ENCODE measurements around the gene ACOT8.

The ACOT8 gene

DNA sequence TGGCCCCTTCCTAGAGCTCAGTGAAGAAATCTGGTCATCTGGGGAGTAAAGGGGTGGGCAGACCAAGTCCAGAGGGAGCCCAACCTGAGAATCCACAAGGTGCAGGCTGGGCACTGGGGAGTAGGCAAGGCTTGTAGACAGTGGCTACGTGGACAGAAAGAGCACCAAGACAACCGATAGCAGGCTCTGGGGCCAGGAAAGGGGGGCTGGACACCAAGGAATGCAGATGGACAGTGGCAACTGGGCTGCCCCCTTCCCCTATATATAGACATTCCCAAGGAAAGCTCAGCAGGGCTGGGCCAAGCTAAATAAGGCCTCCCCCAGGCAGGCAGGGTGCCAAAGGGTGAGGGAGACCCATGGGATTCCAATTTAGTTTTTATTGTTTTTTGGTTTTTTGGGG lies 28.6 kb downstream of the ACOT8 start:
- in situ Hi-C loops (cut with MboI; ENCODE audit: low pct_unique_long_range_greater_than_20kb, low sequenced_read_pairs, unreplicated experiment): no loop called here
- no peak for DNase-seq (ENCODE audit: low spot score)
- TF ChIP-seq CTCF (IDR thresholded peaks at IDR 0.05; ENCODE audit: extremely low read depth, insufficient read depth, missing control alignments): no peak

DNA sequence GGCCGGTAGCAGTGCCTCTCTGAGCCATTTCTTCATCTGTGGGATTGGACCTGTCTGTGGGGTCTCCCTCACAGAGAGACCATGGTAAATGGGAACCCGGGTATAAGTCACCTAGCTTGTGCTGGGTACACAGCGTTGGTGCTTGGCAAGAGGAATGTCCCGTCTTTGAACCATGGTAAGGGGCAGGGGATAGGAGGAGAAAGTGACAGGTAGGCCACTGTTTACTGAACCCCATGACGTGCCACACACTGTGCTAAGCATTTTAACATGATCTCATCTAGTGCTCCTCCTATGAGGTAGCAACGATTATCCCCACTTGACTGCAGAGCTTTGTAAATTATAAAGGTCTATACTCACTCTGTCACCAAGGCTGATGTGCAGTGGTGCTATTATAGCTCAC lies 29.5 kb downstream of the ACOT8 start:
- no peak for TF ChIP-seq CTCF (IDR thresholded peaks at IDR 0.05; ENCODE audit: extremely low read depth, insufficient read depth, missing control alignments)
- no peak for DNase-seq (ENCODE audit: low spot score)

GRCh38 chr20:45827030-45827652 lies 30.1 kb downstream of the ACOT8 start, which contains the start of gene TNNC2:
Gene TNNC2 (minus strand): TSS chr20:45827312. CDS start chr20:45827248, 64 bp downstream.
- TF ChIP-seq CTCF (IDR thresholded peaks at IDR 0.05; ENCODE audit: extremely low read depth, insufficient read depth, missing control alignments): no peak
- in situ Hi-C loops (cut with MboI; ENCODE audit: low pct_unique_long_range_greater_than_20kb, low sequenced_read_pairs, unreplicated experiment): no loop called here
- DNase-seq (ENCODE audit: low spot score): no peak

More for the DNA sequence above, 29.5 kb downstream of the ACOT8 start:
- in situ Hi-C loops (cut with MboI; ENCODE audit: low pct_unique_long_range_greater_than_20kb, low sequenced_read_pairs, unreplicated experiment): no loop called here

GRCh38 chr20:45826381-45827019 lies 30.7 kb downstream of the ACOT8 start:
- no peak for TF ChIP-seq CTCF (IDR thresholded peaks at IDR 0.05; ENCODE audit: extremely low read depth, insufficient read depth, missing control alignments)
- no peak for DNase-seq (ENCODE audit: low spot score)
- in situ Hi-C loops (cut with MboI; ENCODE audit: low pct_unique_long_range_greater_than_20kb, low sequenced_read_pairs, unreplicated experiment): no loop called here

- DNase-seq (ENCODE audit: low spot score): peak; percentile 59
- in situ Hi-C loops (cut with MboI; ENCODE audit: low pct_unique_long_range_greater_than_20kb, low sequenced_read_pairs, unreplicated experiment): no loop called here
- peak; percentile 51 for TF ChIP-seq CTCF (IDR thresholded peaks at IDR 0.05; ENCODE audit: extremely low read depth, insufficient read depth, missing control alignments)
Observed at GRCh38 chr20:45823949-45824835, 33.0 kb downstream of the ACOT8 start.

DNA sequence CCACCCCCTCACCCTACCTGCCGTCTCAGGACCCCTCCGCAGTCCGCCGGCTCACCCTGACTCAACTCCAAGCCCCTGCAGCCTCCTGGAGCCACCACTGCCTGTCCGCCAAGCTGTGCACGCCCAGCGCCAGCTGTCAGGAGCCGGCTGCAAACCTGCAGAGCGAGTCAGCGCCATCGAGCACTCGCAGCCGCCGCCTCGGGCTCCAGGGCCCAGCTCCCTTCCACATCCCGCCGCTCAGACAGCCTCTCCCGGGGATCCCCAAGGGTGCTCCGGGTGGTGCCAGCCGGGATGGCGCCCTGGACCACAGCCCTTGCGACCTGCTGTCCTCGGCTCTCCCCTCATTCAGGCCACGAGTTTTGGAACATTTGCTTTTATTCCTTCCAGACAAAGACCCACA lies 34.3 kb downstream of the ACOT8 start:
- in situ Hi-C loops (cut with MboI; ENCODE audit: low pct_unique_long_range_greater_than_20kb, low sequenced_read_pairs, unreplicated experiment): no loop called here
- no peak for DNase-seq (ENCODE audit: low spot score)
- TF ChIP-seq CTCF (IDR thresholded peaks at IDR 0.05; ENCODE audit: extremely low read depth, insufficient read depth, missing control alignments): no peak
